Bronchial epithelial cell (primary cell): Measurements from ENCODE around the gene ZDHHC21. TPM values are rescaled to one million over a fixed set of nuclear protein-coding genes. Genes with fewer than 3 reads are reported as not detected.
A peak's percentile ranks its signal among the peaks of the same experiment; 100 is the strongest.

Experiments used
- DNase-seq: peaks from one replicate; pipeline ENCODE4 v3.0.0-alpha.2; 2010; ENCODE audit warnings: low read depth
- FAIRE-seq: peaks from 2 replicates; lab custom pipeline; 2011; peaks lifted over from hg19 to GRCh38; lab: Jason Lieb, UNC
- H3K27me3 ChIP-seq: 2 replicates; pipeline ENCODE4 v1.5.1; 2011; ENCODE audit warnings: low read length; ENCODE audit not compliant: control insufficient read depth, insufficient read depth
- H3K36me3 ChIP-seq: 2 replicates; pipeline ENCODE4 v1.5.1; 2011; ENCODE audit warnings: low read length; ENCODE audit not compliant: control insufficient read depth, insufficient read depth
- H3K4me3 ChIP-seq: 2 replicates; pipeline ENCODE4 v1.5.1; 2011; ENCODE audit warnings: mild to moderate bottlenecking, low read depth, low read length, control low read depth
- CTCF ChIP-seq: IDR thresholded peaks from 2 replicates; pipeline ENCODE4 v1.5.1; 2011; ENCODE audit warnings: mild to moderate bottlenecking, moderate library complexity, low read length, control low read depth, inconsistent platforms; ENCODE audit not compliant: insufficient read depth, severe bottlenecking
- total RNA-seq: library from RNA; depleted of rRNA; stranded (reverse); fragments of >200 nt; gene quantifications from 2 replicates; pipeline ENCODE4 v1.2.1, GENCODE V29; 2014

The ZDHHC21 gene
- total RNA-seq, 1 donor from 2014 or later = 8.4 TPM

- peak; percentile 41 for TF ChIP-seq CTCF
- no peaks in the 10 kb centered on the region for H3K36me3 ChIP-seq
- FAIRE-seq = no peak
- DNase-seq = peak; percentile 26
- H3K4me3 ChIP-seq = no peak overlapping the region
- H3K27me3 ChIP-seq = no peaks in the 10 kb centered on the region
Measured at GRCh38 chr9:14652729-14653377, 40.4 kb downstream of the ZDHHC21 start.

GRCh38 chr9:14650596-14650995 lies 42.6 kb downstream of the ZDHHC21 start:
- FAIRE-seq (no peak), DNase-seq (no peak)
- H3K27me3 ChIP-seq = no peaks in the 10 kb centered on the region
- H3K36me3 ChIP-seq = no peaks in the 10 kb centered on the region
- H3K4me3 ChIP-seq = no peak overlapping the region
- no peak for TF ChIP-seq CTCF

- DNase-seq = peak; percentile 54
- Histone ChIP-seq H3K36me3 (no peaks in the 10 kb centered on the region), H3K4me3 (no peak overlapping the region), H3K27me3 (no peaks in the 10 kb centered on the region)
- no peak for TF ChIP-seq CTCF
- FAIRE-seq = no peak
Measured at GRCh38 chr9:14645648-14646047, 47.6 kb downstream of the ZDHHC21 start.

- no peak overlapping the region for H3K4me3 ChIP-seq
- no peak for FAIRE-seq
- no peak for TF ChIP-seq CTCF
- no peak for DNase-seq
- no peaks in the 10 kb centered on the region for H3K36me3 ChIP-seq
- no peaks in the 10 kb centered on the region for H3K27me3 ChIP-seq
Measured at GRCh38 chr9:14640967-14641366, 52.3 kb downstream of the ZDHHC21 start.

- FAIRE-seq = no peak
- H3K36me3 ChIP-seq = no peaks in the 10 kb centered on the region
- no peak for DNase-seq
- no peak for TF ChIP-seq CTCF
- no peaks in the 10 kb centered on the region for H3K27me3 ChIP-seq
- no peak overlapping the region for H3K4me3 ChIP-seq
Measured at GRCh38 chr9:14640294-14640693, 52.9 kb downstream of the ZDHHC21 start.
